ENCODE measurements around the gene OAS1. TPM values are rescaled to one million over a fixed set of nuclear protein-coding genes. Genes with fewer than 3 reads are reported as not detected.
A peak's percentile ranks its signal among the peaks of the same experiment; 100 is the strongest.

The OAS1 gene
- total RNA-seq, 1 donor from 2014 or later = 19.1 TPM

DNA sequence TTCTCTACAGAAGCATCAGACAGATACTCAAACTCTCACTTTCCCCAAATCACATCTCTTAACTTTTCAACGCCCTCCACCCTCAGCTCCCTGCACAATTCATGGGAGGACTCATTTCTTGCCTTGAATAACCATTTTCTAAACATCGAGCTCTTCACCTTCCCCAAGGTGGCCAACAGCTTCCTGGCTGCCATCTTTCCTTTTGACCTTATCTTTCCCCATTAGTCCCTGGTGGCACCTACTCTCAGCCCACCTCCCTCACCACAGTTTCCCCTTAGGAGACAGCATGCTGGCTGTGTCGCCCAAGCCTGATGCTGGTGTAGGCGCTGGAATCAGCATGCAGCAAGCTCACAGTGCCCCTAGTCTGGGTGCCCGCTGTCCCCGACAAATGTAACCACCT is 8.4 kb upstream of the OAS1 start:
- Mint-ChIP-seq H3K9me3 (no peaks in the 10 kb centered on the region), H3K4me3 (no peak overlapping the region), H3K4me1 (ENCODE audit: unreplicated experiment) (no peaks in the 10 kb centered on the region), H3K27me3 (peaks cover 32% of the 10 kb centered on the region), H3K27ac (no peak overlapping the region), H3K36me3 (no peaks in the 10 kb centered on the region)
- TF ChIP-seq, protein P1, sequence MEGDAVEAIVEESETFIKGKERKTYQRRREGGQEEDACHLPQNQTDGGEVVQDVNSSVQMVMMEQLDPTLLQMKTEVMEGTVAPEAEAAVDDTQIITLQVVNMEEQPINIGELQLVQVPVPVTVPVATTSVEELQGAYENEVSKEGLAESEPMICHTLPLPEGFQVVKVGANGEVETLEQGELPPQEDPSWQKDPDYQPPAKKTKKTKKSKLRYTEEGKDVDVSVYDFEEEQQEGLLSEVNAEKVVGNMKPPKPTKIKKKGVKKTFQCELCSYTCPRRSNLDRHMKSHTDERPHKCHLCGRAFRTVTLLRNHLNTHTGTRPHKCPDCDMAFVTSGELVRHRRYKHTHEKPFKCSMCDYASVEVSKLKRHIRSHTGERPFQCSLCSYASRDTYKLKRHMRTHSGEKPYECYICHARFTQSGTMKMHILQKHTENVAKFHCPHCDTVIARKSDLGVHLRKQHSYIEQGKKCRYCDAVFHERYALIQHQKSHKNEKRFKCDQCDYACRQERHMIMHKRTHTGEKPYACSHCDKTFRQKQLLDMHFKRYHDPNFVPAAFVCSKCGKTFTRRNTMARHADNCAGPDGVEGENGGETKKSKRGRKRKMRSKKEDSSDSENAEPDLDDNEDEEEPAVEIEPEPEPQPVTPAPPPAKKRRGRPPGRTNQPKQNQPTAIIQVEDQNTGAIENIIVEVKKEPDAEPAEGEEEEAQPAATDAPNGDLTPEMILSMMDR (conservative IDR thresholded peaks at IDR 0.05) = no peak
- DNase-seq (ENCODE audit: extremely low spot score, unreplicated experiment) = peak; percentile 32

DNA sequence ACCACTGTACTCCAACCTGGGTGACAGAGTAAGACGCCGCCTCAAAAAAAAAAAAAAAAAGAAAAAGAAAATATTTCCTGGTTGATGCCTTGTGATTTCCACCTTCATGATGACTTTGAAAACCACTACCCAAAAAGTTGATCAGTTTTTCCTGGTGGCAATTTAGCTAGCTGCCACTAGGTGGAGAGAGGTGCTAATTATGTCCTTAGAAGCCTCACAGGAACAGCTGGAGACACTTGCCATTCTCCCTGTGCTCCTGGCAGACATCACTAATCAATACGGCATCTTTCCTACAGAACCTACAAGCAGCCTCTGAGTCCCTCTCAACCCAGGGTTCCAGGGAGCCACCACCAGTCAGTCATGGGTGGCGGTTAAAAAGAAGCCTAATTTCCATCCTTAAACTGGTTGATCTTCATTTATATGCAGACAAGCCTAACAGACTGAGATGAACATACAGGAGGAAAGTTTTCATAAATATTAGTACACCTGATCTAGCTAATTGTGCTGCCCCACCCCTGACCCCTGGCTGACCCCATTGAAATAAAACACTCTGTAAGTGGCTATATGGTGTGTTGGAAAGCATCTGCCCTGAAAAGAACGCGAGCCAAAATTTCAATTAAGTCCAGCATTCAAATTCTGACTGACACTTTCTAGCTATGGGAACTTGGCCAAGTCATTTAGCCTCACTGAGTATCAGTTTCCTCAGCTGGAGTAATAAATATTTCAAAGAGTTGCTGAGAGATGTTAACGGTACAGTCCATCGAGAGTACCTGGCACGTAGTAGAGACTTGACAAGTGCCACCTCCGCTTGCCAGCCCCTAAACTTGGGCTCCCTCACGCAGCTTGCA is 6.2 kb upstream of the OAS1 start:
- Mint-ChIP-seq H3K36me3 (no peaks in the 10 kb centered on the region), H3K27ac (no peak overlapping the region), H3K4me3 (no peak overlapping the region), H3K4me1 (ENCODE audit: unreplicated experiment) (no peaks in the 10 kb centered on the region), H3K27me3 (peaks cover 32% of the 10 kb centered on the region), H3K9me3 (no peaks in the 10 kb centered on the region)
- DNase-seq (ENCODE audit: extremely low spot score, unreplicated experiment) = no peak
- TF ChIP-seq, protein P1 (conservative IDR thresholded peaks at IDR 0.05) = peak; percentile 76

DNA sequence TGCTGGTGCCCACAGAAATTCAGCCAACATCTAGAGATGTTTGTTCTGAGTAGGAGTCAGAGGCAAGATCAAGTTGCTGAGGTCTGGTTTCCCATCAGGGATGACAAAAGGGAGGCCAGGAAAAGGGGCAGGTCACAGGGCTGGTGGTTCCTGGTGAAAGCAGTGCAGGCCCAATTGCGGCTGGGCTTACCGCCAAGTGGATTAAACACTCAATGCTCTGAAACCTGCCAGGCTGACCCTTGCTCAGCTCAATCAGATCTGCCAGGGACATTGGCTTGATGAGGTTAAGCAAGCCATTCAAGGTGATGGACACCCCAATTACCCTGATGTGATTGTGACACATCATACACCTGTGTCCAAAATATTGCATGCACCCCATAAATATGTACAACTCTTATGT is 5.5 kb upstream of the OAS1 start:
- Mint-ChIP-seq H3K27me3 (peaks cover 26% of the 10 kb centered on the region), H3K4me3 (no peak overlapping the region), H3K36me3 (no peaks in the 10 kb centered on the region), H3K27ac (no peak overlapping the region), H3K4me1 (ENCODE audit: unreplicated experiment) (no peaks in the 10 kb centered on the region), H3K9me3 (no peaks in the 10 kb centered on the region)
- TF ChIP-seq, protein P1 (conservative IDR thresholded peaks at IDR 0.05) = no peak
- peak; percentile 50 for DNase-seq (ENCODE audit: extremely low spot score, unreplicated experiment)

DNA sequence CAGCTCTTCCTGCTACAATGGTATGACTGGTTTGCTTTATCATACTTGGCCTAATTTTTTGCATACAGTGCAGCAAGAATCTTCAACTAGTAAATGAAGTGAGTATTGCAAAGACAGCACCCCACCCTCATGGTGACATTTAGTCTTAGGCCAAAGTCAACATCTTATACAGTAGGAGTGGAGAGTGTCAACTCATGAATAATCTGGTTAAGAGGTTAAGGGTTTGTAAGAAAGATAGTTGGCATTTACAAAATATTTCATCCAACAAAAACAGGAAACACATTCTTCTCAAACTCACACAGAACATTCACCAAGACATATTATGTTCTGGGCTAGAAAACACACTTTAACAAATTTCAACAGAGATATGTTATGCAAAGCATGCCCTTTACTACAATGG is 2.2 kb upstream of the OAS1 start:
- DNase-seq (ENCODE audit: extremely low spot score, unreplicated experiment) = no peak
- Mint-ChIP-seq H3K4me1 (ENCODE audit: unreplicated experiment) (peaks cover 12% of the 10 kb centered on the region), H3K27ac (peak overlapping the region; percentile 77), H3K27me3 (no peaks in the 10 kb centered on the region), H3K9me3 (no peaks in the 10 kb centered on the region), H3K4me3 (no peak overlapping the region), H3K36me3 (no peaks in the 10 kb centered on the region)
- TF ChIP-seq, protein P1 (conservative IDR thresholded peaks at IDR 0.05) = no peak

DNA sequence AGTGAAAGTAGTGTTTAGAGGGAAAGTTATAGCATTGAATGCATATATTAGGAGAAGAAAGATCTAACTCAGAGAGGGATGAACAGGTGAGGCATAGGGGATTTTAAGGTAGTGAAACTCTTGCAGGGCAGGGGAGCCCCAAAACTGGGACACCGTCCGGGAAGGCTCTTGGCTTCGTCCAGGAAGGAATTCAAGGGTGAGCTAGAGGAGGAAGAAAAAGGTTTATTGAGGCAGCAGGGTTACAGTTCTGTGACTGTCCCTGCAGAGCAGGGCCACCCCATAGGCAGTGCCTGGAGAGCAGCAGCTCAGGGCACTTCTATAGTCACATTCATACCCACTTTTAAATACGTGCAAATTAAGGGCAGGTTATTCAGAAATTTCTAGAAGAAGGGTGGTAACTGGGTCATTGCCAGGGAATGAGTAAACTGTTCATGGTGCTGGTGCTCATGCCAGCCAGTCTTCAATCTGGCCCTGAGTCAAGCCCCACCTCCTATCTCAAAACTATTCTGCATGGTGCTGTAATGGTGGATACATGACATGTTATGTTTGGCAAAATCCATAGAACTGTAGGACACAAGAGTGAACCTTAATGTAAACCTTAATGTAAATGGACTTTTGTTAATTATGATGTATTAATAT is 1.2 kb upstream of the OAS1 start:
- H3K4me1 Mint-ChIP-seq (ENCODE audit: unreplicated experiment) = peaks cover 12% of the 10 kb centered on the region
- no peak overlapping the region for H3K4me3 Mint-ChIP-seq
- TF ChIP-seq, protein P1 (conservative IDR thresholded peaks at IDR 0.05) = no peak
- peak overlapping the region; percentile 64 for H3K27ac Mint-ChIP-seq
- no peaks in the 10 kb centered on the region for H3K36me3 Mint-ChIP-seq
- peak; percentile 15 for DNase-seq (ENCODE audit: extremely low spot score, unreplicated experiment)
- no peaks in the 10 kb centered on the region for H3K9me3 Mint-ChIP-seq
- H3K27me3 Mint-ChIP-seq = peaks cover 3% of the 10 kb centered on the region

Measured in type B pancreatic cell (in vitro differentiated cells).